GM18505 (cell line): ENCODE results near the gene RSPH10B.
A peak's percentile ranks its signal among the peaks of the same experiment; 100 is the strongest.
"Not testable (repeated sequence)": the region's sequence is repeated elsewhere in the genome, so short reads cannot be mapped to it uniquely, and the experiment has no call there.

Source experiments
- ATAC-seq: cut with Tn5 transposase; IDR thresholded peaks from one replicate; pipeline ENCODE4 v1.9.1; 2021; ENCODE audit not compliant: unreplicated experiment
- POLR2A ChIP-seq: IDR thresholded peaks from 4 replicates; pipeline ENCODE4 v1.6.1; 2011; ENCODE audit warnings: borderline replicate concordance; ENCODE audit not compliant: insufficient read depth, insufficient read length; ENCODE audit errors: extremely low read depth

The RSPH10B gene

DNA sequence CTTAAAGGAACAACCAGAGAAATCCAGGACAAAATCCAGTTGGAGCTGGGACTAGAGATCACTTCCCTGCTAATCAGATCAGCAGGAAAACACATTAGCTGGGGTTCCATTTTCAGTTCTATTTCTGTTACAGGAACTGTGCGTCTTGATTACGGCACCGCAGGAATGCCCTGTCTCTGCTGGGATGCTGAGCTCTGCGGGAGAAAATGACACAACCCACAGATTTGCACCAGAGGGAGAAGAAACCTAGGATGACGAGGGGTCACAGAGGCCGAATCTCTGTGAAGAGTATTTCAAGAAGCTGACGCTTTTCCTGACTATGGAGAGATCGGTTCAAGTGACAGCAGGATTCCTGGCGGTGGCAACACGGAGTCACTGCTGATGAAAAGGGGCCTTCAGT lies 40.2 kb downstream of the RSPH10B start:
- not testable (repeated sequence) for ATAC-seq

DNA sequence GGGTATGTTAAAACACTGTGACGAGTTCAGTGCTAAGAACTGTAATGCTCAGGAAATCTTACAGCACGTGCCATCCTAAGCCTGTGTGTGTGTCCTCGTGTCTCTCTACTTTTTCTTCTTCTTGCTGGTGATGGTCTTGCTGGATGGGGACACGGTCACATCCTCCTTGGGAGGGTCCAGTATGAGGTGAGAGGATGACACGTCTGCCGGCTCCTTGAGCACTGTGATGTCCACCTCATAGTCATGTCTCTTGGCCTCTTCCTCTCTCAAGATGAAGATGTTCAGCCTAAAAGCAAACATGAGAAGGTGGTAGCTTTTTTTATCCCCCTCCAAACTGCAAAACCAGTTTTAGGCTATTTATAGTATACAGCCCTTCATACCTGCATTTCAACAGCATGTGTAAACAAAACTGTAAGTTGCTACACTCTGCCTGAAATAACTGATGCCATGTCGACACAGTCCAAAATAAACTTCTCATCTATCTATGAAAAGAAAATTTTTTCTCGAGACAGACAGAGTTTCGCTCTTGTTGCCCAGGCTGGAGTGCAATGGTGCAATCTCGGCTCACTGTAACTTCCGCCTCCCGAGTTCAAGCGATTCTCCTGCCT lies 44.1 kb downstream of the RSPH10B start:
- ATAC-seq, result not testable (repeated sequence)

DNA sequence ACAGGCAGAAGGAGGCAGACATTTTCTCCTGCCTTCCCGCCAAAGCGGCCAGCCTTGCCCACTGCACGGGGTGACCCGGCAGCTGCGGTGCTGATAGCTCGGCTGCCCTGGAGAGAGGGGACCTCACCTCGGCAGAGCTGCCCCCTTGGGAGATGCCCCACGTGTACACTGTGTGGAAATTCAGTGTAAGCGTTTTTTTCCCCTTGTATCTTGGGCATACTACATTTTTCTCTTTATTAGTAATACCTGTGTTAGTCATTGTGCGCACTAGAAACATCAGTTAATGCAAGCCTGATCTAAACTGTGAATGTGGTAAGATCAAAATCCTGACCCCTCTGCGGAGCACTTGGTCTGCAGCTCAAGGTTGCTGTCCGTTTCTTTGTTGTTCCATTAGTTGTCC lies 45.9 kb downstream of the RSPH10B start:
- ATAC-seq, result not testable (repeated sequence)

DNA sequence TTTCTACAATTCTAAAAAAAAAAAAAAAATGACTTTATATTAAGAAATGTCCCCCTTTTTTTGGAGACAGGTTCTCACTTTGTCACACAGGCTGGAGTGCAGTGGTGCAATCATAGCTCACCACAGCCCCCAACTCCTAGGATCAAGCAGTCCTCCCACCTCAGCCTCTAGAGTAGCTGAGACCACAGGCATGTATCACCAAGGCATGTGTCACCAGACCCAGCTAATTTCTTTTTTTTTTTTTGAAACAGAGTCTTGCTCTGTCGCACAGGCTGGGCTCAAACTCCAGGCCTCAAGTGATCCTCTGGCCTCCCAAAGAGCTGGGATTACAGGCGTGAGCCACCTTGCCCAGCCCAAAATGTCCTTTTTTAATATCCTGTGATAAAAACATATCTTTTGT lies 46.3 kb downstream of the RSPH10B start:
- not testable (repeated sequence) for ATAC-seq

DNA sequence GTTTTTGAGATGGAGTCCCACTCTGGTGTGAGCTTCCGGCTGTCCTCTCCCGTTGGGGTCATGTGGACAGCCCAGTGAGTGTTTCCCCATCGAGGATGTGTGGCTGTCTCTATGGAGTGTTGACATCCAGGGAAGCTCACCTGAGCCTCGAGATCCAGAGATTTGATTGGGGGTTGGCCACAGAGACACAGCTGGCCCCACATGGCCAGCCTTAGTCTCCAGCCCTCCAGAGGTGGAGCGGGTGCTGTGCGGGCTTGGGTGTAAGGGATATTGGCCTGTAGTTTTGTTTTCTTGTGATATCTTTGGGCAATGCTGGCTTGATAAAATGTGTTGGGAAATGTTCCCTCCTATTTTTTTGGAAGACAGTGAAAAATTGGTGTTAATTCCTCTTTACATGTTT lies 54.0 kb downstream of the RSPH10B start:
- ATAC-seq, result not testable (repeated sequence)

DNA sequence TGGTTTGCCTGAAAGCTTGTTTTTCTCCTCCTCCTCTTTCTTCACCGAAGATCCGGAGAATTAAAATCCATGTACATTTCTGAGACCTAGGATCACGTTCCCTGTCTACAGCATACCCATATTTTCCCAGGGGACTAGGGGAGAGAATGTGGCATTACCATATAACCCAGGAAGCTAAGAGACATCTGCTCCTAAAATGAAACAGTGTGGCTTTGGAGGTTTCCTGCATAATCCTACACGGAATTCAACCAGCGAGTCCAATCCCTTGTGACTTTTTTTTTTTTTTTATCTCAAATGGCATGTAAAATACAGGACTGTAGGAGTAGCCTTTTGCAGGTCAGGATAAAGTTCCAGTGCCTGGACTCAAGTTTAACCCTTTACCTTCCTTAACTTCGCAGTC lies 61.7 kb downstream of the RSPH10B start:
- not testable (repeated sequence) for ATAC-seq

DNA sequence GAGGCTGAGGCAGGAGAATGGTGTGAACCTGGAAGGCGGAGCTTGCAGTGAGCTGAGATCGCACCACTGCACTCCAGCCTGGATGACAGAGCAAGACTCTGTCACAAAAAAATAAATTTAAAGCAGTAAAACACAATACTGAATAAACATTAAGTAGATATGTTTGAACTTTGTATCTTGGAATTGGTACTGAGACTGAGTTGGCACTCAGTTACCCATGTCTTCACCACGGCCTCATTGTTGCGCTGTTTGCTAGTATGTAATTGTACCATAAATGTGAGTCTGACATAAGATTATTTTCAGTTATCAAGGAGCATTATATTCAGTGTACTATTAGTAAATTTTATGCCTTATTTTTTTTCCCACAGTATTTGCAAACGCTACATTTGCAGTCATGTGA lies 65.8 kb downstream of the RSPH10B start:
- not testable (repeated sequence) for ATAC-seq

DNA sequence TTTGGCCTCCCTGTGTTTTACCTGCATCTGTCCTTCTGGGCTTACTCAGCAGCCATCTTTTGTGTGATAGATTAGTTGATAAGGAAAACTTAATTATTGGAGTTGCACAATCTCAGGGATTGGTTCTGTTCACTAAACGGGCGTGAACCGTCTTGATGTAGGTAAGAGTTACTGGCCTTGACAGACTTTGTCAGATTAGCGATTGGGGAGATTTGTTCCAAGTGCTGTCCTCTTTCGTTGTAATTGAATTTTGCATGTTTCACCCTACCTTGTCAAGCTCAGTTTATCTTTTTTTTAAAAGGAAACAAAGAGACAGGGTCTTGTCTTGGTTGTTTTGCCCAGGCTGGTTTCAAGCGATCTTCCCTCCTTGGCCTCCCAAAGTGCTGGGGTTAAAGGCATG lies 67.5 kb downstream of the RSPH10B start:
- not testable (repeated sequence) for ATAC-seq

DNA sequence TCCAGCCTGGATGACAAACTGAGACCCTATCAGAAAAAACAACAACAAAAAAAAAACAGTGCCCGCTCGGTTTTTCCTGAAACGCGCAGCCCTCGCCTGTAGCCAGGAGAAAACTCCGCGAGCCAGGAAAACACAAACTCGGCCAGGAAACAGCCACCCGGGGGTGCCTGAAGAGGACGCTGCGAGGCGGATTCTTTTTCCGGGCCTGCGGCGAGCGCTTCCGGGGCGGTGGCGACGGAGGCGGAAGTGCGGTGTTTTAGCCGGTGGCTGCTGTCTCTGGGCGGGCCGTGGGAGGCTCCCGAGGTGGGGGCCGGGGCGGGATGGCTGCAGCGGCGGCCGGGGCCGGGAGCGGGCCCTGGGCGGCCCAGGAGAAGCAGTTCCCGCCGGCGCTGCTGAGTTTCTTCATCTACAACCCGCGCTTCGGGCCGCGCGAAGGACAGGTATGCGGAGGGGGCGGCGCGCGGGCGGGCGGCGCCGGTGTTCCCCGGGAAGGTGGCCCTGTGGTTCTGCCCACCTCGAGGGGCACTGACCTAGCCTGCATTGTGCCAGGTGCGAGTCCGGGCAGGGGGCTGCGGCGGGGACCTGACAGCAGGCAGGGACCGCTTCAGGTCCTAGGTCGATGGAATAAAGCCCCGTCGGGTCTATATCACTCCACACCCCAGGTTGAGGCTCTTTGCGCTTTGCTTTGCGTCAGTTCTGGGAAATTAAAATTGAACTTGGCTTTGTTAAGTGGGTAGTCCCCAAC lies 71.8 kb downstream of the RSPH10B start, which contains the start of gene CCZ1:
CCZ1 (plus strand) TSS at position 254 of the 745 bp plus-strand sequence; CDS start at position 321, 67 bp downstream.
- TF ChIP-seq POLR2A, result peak; percentile 38
- peak; percentile 79 for ATAC-seq

DNA sequence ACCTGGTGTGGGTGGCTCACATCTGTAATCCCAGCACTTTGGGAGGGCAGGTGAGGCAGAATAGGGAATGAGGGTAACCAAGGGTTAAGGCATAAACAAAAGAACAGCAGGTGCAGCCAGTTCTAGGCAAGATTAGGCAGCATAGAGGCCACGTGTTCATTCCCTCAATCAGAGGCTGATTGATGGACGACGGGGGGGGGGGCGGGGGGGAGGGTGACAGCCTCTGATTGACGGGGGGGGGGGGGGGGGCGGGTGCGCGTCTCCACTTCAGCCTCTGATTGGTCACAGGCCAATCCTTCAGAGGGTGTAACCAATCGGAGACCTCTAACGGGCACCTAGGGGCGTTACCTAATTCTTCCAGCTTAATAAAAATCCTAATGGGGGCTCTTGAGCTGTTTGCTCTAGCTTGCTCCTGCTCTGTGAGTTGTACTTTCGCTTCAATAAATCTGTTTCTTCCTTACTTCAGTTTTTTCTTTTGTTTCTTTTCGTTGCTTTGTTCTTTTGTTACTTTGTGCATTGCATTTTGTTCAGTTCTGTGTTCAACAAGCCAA lies 73.0 kb downstream of the RSPH10B start:
- ATAC-seq, result not testable (repeated sequence)

DNA sequence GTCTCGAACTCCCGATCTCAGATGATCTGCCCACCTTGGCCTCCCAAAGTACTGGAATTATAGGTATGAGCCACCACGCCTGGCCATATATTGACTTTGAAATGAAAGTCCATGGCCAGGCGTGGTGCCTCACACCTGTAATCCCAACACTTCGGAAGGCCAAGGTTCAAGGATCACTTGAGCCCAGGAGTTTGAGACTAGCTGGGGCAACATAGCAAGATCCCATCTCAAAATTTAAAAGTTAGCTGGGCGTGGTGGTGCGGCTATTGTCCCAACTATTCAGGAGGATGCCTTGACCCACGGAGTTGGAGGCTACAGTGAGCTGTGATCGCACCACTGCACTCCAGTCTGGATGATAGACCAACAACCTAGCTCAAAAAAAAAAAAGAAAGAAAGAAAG lies 78.0 kb downstream of the RSPH10B start:
- ATAC-seq, result no peak
- TF ChIP-seq POLR2A, result no peak

DNA sequence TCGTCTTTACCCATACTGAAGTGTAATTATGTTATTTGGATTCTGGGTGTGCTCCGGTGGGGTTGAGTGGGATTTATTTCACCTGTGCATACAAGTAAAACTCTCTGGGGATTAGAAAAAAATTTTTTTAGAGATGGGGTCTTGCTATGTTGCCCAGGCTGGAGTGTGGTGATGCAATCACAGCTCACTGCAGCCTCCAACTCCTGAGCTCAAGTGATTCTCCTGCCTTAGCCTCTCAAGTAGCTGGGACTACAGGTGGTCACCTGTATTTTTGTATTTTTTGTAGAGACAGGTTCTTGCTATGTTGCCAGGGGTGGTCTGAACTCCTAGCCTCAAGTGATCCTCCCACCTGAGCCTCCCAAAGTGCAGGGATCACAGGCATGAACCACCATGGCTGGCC lies 80.2 kb downstream of the RSPH10B start:
- ATAC-seq, result not testable (repeated sequence)

DNA sequence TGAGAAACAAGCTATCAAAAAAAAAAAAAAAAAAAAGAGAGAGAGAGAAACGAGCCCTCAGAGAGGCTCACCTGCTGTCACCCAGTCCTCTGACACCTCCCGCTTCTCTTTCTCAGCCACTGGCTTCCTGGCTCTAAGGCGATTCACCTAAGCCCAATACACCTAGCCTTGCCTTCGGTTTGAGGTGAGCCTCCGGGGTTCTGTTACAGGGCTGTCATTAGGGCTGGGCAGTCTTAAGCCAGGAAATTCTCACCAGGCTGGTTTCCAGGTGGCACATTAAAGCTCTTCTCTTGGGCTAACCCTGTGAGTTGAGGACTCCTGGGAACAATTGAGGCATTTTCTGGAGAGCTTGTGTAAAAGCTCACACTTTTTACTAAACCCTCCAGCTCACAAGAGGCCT lies 82.5 kb downstream of the RSPH10B start:
- ATAC-seq, result not testable (repeated sequence)

DNA sequence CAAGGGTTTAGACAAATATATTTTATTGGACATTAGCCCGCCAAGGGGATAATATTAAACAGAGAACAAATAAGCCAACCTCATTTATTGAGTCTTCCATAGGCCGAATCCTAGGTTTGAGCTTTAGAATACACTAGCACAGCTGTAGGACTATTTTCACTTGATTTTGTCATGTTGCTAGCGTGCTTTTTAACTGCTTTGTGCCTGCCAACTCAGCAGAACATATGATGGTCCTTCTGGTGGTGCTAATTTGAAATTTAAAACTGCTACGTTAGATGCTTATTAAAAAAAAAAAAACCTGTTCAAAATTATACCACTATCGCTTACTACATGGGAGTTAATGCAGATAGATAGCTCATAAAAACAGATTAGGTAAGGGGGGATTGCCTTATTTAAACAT lies 86.1 kb downstream of the RSPH10B start:
- not testable (repeated sequence) for ATAC-seq

DNA sequence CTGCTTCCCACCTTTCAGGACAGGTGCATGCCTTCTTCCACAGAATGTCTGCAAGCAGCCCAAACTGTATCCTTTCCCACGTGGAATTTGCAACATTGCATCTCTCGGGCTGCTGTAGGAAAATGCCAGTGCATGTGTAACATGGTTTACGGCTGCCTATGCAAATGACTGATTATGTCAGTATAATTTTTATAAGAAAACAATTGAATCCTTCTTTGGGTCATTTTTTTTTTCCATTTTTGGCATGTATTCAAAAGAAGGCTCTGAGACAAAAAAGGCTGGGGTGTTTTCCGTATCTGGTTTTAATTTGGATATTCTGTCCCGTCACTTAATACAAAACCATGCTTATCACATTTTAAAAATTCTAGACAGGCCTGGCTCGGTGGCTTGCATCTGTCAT lies 90.4 kb downstream of the RSPH10B start:
- not testable (repeated sequence) for ATAC-seq

DNA sequence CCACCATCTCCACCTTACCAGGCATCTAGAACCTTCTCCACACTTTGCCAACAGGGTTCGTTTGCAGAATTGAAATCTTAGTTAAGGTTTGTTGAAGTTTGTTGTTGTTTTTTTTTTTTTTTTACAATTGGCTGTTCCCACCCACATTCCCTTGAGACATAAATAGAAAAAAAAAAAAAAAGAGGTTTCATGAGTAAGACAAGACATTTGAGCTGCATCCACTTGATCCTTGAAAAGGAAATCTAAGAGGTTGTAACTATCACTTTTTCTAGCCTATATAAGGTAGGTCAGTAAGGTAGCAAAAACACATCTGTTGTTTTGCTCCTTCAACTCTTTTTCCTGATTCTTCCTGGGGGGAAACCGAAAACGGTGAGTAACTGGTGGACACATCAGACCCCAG lies 90.9 kb downstream of the RSPH10B start:
- ATAC-seq, result not testable (repeated sequence)
